H9 (cell line): ENCODE data around the gene NHSL2. TPM values are rescaled to one million over a fixed set of nuclear protein-coding genes. Genes with fewer than 3 reads are reported as not detected.

ENCODE experiments used
- DNase-seq: peaks from one replicate; pipeline ENCODE4 v3.0.0-alpha.2; 2017
- H2AFZ ChIP-seq: one replicate; pipeline ENCODE4 v1.6.1; 2013; ENCODE audit warnings: mild to moderate bottlenecking, low read length, control low read depth, moderate library complexity
- H2AK5ac ChIP-seq: 2 replicates; pipeline ENCODE4 v1.6.1; 2013; ENCODE audit warnings: low read length, control low read depth, mixed read lengths; ENCODE audit not compliant: insufficient read length
- H2BK120ac ChIP-seq: one replicate; pipeline ENCODE4 v1.6.1; 2013; ENCODE audit warnings: low read depth, mild to moderate bottlenecking, low read length, control low read depth, inconsistent platforms; ENCODE audit not compliant: poor library complexity, severe bottlenecking
- H2BK12ac ChIP-seq: 2 replicates; pipeline ENCODE4 v1.6.1; 2013; ENCODE audit warnings: low read length, control low read depth, mixed read lengths, low read depth; ENCODE audit not compliant: insufficient read length
- H2BK15ac ChIP-seq: 2 replicates; pipeline ENCODE4 v1.6.1; 2013; ENCODE audit warnings: low read depth, low read length, control low read depth
- H2BK20ac ChIP-seq: one replicate; pipeline ENCODE4 v1.6.1; 2013; ENCODE audit warnings: low read depth, mild to moderate bottlenecking, low read length, control low read depth, inconsistent platforms; ENCODE audit not compliant: poor library complexity, severe bottlenecking
- H2BK5ac ChIP-seq: 2 replicates; pipeline ENCODE4 v1.6.1; 2013; ENCODE audit warnings: low read length, control low read depth, mixed read lengths; ENCODE audit not compliant: insufficient read length
- H3K14ac ChIP-seq: 2 replicates; pipeline ENCODE4 v1.6.1; 2013; ENCODE audit warnings: low read length, control low read depth; ENCODE audit not compliant: insufficient read depth
- H3K18ac ChIP-seq: 2 replicates; pipeline ENCODE4 v1.6.1; 2013; ENCODE audit warnings: low read depth, mild to moderate bottlenecking, mixed read lengths, low read length, control low read depth; ENCODE audit not compliant: insufficient read length
- H3K23ac ChIP-seq: 2 replicates; pipeline ENCODE4 v1.6.1; 2013; ENCODE audit warnings: low read length, control low read depth, mixed read lengths, low read depth; ENCODE audit not compliant: insufficient read length
- H3K23me2 ChIP-seq: 2 replicates; pipeline ENCODE4 v1.6.1; 2013; ENCODE audit warnings: low read depth, mild to moderate bottlenecking, mixed read lengths, low read length, control low read depth; ENCODE audit not compliant: insufficient read length, poor library complexity, severe bottlenecking
- H3K27ac ChIP-seq: 2 replicates; pipeline ENCODE4 v1.5.1; 2013; ENCODE audit warnings: low read length, control low read depth, mixed read lengths, low read depth; ENCODE audit not compliant: insufficient read length
- H3K27me3 ChIP-seq: 2 replicates; pipeline ENCODE4 v1.6.1; 2013; ENCODE audit warnings: low read length, control low read depth, inconsistent platforms; ENCODE audit not compliant: insufficient read depth
- H3K4ac ChIP-seq: 2 replicates; pipeline ENCODE4 v1.6.1; 2013; ENCODE audit warnings: low read depth, mild to moderate bottlenecking, control low read depth, inconsistent platforms, low read length, moderate library complexity
- H3K4me1 ChIP-seq: 2 replicates; pipeline ENCODE4 v1.6.1; 2013; ENCODE audit warnings: low read length, control low read depth, inconsistent platforms; ENCODE audit not compliant: insufficient read depth
- H3K4me2 ChIP-seq: 2 replicates; pipeline ENCODE4 v1.6.1; 2013; ENCODE audit warnings: low read length, control low read depth, mixed read lengths; ENCODE audit not compliant: insufficient read length, insufficient read depth
- H3K56ac ChIP-seq: 2 replicates; pipeline ENCODE4 v1.6.1; 2013; ENCODE audit warnings: low read depth, mild to moderate bottlenecking, mixed read lengths, low read length, control low read depth; ENCODE audit not compliant: insufficient read length
- H3K79me1 ChIP-seq: 2 replicates; pipeline ENCODE4 v1.6.1; 2013; ENCODE audit warnings: low read depth, mild to moderate bottlenecking, moderate library complexity, low read length, control low read depth, inconsistent platforms; ENCODE audit not compliant: insufficient read depth, poor library complexity, severe bottlenecking
- H3K79me2 ChIP-seq: 2 replicates; pipeline ENCODE4 v1.6.1; 2013; ENCODE audit warnings: low read length, control low read depth, inconsistent platforms; ENCODE audit not compliant: insufficient read depth
- H3K9ac ChIP-seq: 2 replicates; pipeline ENCODE4 v1.6.1; 2013; ENCODE audit warnings: low read length, control low read depth, mixed read lengths; ENCODE audit not compliant: insufficient read length; ENCODE audit errors: extremely low read depth
- H3K9me3 ChIP-seq: one replicate; pipeline ENCODE4 v1.6.1; 2013; ENCODE audit warnings: low read depth, low read length, inconsistent platforms; ENCODE audit not compliant: control insufficient read depth
- H3T11ph ChIP-seq: one replicate; pipeline ENCODE4 v1.6.1; 2013; ENCODE audit warnings: mild to moderate bottlenecking, low read length, control low read depth, inconsistent platforms
- H4K20me1 ChIP-seq: one replicate; pipeline ENCODE4 v1.6.1; 2013; ENCODE audit not compliant: control insufficient read depth, insufficient read length, insufficient read depth
- H4K5ac ChIP-seq: 2 replicates; pipeline ENCODE4 v1.6.1; 2013; ENCODE audit warnings: low read depth, mild to moderate bottlenecking, mixed read lengths, low read length, control low read depth; ENCODE audit not compliant: insufficient read length
- H4K8ac ChIP-seq: replicated peaks from 2 replicates; pipeline ENCODE4 v1.6.1; 2013; ENCODE audit warnings: low read length, control low read depth, mixed read lengths, low read depth; ENCODE audit not compliant: insufficient read length
- H4K91ac ChIP-seq: 2 replicates; pipeline ENCODE4 v1.6.1; 2013; ENCODE audit warnings: low read depth, mild to moderate bottlenecking, moderate library complexity, mixed read lengths, low read length, control low read depth; ENCODE audit not compliant: insufficient read length
- H3K27ac Mint-ChIP-seq, 3 experiments: 2 replicates in 2 of 3; 3 replicates in 1 of 3; pipeline ENCODE4 v1.8.0; 2020 to 2021; ENCODE audit warnings: mixed read lengths in 3 of 3, mild to moderate bottlenecking in 1 of 3, moderate library complexity in 1 of 3
- H3K27me3 Mint-ChIP-seq: 2 replicates; pipeline ENCODE4 v1.8.0; 2021; ENCODE audit warnings: low read depth, mild to moderate bottlenecking, moderate library complexity, mixed read lengths
- H3K36me3 Mint-ChIP-seq, 3 experiments: 2 replicates in 2 of 3; 3 replicates in 1 of 3; pipeline ENCODE4 v1.8.0; 2020 to 2021; ENCODE audit warnings: low read depth in 3 of 3, mixed read lengths in 3 of 3; ENCODE audit not compliant: insufficient read depth in 1 of 3
- H3K4me1 Mint-ChIP-seq, 2 experiments: 2 replicates each; pipeline ENCODE4 v1.8.0; 2020; ENCODE audit warnings: mixed read lengths in 2 of 2
- H3K4me3 Mint-ChIP-seq, 2 experiments: 2 replicates in 1 of 2; 3 replicates in 1 of 2; pipeline ENCODE4 v1.8.0; 2020 to 2021; ENCODE audit warnings: mild to moderate bottlenecking in 2 of 2, mixed read lengths in 2 of 2, moderate library complexity in 1 of 2
- H3K9me3 Mint-ChIP-seq, 2 experiments: 2 replicates in 1 of 2; 3 replicates in 1 of 2; pipeline ENCODE4 v1.8.0; 2020; ENCODE audit warnings: mild to moderate bottlenecking in 2 of 2, mixed read lengths in 2 of 2, moderate library complexity in 1 of 2
- WGBS: extraction: QIAGEN DNeasy Blood & Tissue Kit; methylation state at CpG from one replicate; pipeline ENCODE4 v1.1.7; 2013; ENCODE audit warnings: missing lambda C conversion rate, low lambda C conversion rate, mixed read lengths; ENCODE audit not compliant: insufficient read length; ENCODE audit errors: extremely low coverage; 5-methylcytosine and 5-hydroxymethylcytosine counted together
- total RNA-seq: library from RNA; stranded (reverse); gene quantifications from 2 replicates; pipeline ENCODE4 v1.2.1, GENCODE V29; 2021
- TF ChIP-seq, protein P1 (sequence below): fragments of 200-600 bp; sonication (generic); conservative IDR thresholded peaks from 3 replicates; pipeline ENCODE4 v1.8.0; 2021; ENCODE audit warnings: antibody characterized with exemption, mild to moderate bottlenecking

The NHSL2 gene
- total RNA-seq, 1 experiment from 2014 or later: 6.4 TPM

DNA sequence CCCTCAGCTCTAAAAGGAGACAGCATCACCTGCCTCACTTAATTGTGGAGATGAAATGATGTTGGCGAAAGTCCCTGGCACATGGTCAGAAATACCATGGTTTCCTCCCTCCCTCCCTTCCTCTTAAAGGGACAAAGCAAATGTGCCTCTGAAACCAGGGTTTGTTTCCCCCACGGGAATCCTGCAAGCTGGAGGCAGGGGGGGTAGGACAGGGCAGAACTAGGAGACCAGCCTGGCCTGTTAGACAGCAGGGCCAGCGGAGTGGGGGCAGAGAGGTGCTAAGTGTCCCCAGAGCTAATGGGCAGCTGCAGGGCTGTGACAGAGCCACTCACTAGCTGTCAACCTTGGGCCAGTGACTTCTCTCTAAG is 215.4 kb downstream of the NHSL2 start:
- Histone ChIP-seq H3K4me1 (peaks cover 4% of the 10 kb centered on the region; the same call in 1 of the 2 replicates), H3K4me2 (no peak overlapping the region), H4K91ac (no peak overlapping the region), H3K14ac (no peak overlapping the region), H2BK12ac (no peak overlapping the region), H2BK120ac (no peak overlapping the region), H3K9me3 (peaks cover 30% of the 10 kb centered on the region), H3K79me2 (no peaks in the 10 kb centered on the region), H3K56ac (no peak overlapping the region), H4K5ac (no peak overlapping the region), H3K9ac (no peak overlapping the region), H2BK20ac (no peak overlapping the region), H2BK5ac (no peak overlapping the region), H3K23me2 (no peaks in the 10 kb centered on the region), H3K4ac (no peak overlapping the region), H2BK15ac (no peak overlapping the region), H3K27me3 (peaks cover 13% of the 10 kb centered on the region; the same call in 1 of the 2 replicates), H3K18ac (no peak overlapping the region), H3K79me1 (no peaks in the 10 kb centered on the region), H3K23ac (no peak overlapping the region), H2AK5ac (no peak overlapping the region), H3K27ac (no peak overlapping the region), H3T11ph (no peak overlapping the region), H4K8ac (no peak overlapping the region), H2AFZ (no peak overlapping the region), H4K20me1 (no peaks in the 10 kb centered on the region)
- no peak overlapping the region for H3K27ac Mint-ChIP-seq
- peaks cover 33 to 36% of the 10 kb centered on the region in 2 experiments for H3K4me1 Mint-ChIP-seq
- no peak overlapping the region for H3K4me3 Mint-ChIP-seq
- no CpG with 5 or more reads among the region's 3 CpGs for WGBS
- H3K27me3 Mint-ChIP-seq: peaks cover 40% of the 10 kb centered on the region
- no peak for DNase-seq
- peaks cover 74 to 78% of the 10 kb centered on the region in 2 experiments for H3K9me3 Mint-ChIP-seq
- TF ChIP-seq, protein P1, sequence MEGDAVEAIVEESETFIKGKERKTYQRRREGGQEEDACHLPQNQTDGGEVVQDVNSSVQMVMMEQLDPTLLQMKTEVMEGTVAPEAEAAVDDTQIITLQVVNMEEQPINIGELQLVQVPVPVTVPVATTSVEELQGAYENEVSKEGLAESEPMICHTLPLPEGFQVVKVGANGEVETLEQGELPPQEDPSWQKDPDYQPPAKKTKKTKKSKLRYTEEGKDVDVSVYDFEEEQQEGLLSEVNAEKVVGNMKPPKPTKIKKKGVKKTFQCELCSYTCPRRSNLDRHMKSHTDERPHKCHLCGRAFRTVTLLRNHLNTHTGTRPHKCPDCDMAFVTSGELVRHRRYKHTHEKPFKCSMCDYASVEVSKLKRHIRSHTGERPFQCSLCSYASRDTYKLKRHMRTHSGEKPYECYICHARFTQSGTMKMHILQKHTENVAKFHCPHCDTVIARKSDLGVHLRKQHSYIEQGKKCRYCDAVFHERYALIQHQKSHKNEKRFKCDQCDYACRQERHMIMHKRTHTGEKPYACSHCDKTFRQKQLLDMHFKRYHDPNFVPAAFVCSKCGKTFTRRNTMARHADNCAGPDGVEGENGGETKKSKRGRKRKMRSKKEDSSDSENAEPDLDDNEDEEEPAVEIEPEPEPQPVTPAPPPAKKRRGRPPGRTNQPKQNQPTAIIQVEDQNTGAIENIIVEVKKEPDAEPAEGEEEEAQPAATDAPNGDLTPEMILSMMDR: no peak
- H3K36me3 Mint-ChIP-seq: peaks cover 15 to 17% (median 16%) of the 10 kb centered on the region in 3 experiments; a peak in 6 of 7 replicates
